Measurements from ENCODE around the gene CNGA3. TPM values are rescaled to one million over a fixed set of nuclear protein-coding genes. Genes with fewer than 3 reads are reported as not detected.

Gene CNGA3
- total and polyA plus RNA-seq, 2 donors (not counting 3 experiments of a cell fraction or from before 2014, with no cell fraction given), result not detected

DNA sequence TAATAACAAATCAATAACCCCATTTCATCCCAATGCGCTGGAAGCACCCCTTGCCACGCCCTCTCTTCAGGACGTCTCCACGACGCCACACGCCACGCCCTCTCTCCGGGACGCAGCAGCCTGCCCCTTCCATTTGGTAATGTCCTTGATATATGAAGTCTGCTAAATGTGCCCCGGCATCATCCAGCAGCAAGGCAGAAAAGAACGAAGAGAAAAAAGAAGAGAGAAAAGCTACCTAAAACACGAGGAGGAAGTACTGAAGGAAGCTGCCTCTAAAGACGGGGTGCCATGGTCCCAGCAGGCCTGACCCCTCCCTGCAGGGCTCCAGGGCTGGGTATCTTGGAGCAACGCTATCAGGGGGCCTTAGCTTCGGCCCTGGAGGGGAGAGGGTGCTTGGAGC is 41.8 kb downstream of the CNGA3 start:
- Histone ChIP-seq H3K9ac (replicated peaks; ENCODE audit: extremely low read depth, insufficient read depth, low read length) (no peak overlapping the region), H3K9me1 (replicated peaks; ENCODE audit: control insufficient read depth, extremely low read depth, insufficient read depth, low read length) (no peaks in the 10 kb centered on the region), H3K4me3 (replicated peaks in 1 of 3; ENCODE audit: insufficient read depth in 1 of 3, low read depth in 1 of 3, low read length in 3 of 3) (no peak overlapping the region), H3K4me1 (ENCODE audit: control insufficient read depth, extremely low read depth, insufficient read depth, low read length) (no peaks in the 10 kb centered on the region), H3K9me3 (replicated peaks; ENCODE audit: control insufficient read depth, insufficient read depth, low read length) (no peaks in the 10 kb centered on the region), H3K79me2 (ENCODE audit: control insufficient read depth, insufficient read depth, low read length) (no peaks in the 10 kb centered on the region), H3K27me3 (ENCODE audit: control insufficient read depth in 2 of 2, insufficient read depth in 2 of 2, low read length in 2 of 2) (peaks cover 1 to 7% of the 10 kb centered on the region in 2 experiments), H3K4me2 (ENCODE audit: insufficient read depth, low read length) (no peak overlapping the region), H3K36me3 (ENCODE audit: control insufficient read depth in 2 of 2, extremely low read depth in 1 of 2, insufficient read depth in 2 of 2, low read length in 2 of 2) (no peaks in the 10 kb centered on the region), H2AFZ (ENCODE audit: low read depth, low read length) (no peak overlapping the region), H4K20me1 (replicated peaks; ENCODE audit: control insufficient read depth, extremely low read depth, insufficient read depth, low read length) (no peaks in the 10 kb centered on the region), H3K27ac (ENCODE audit: insufficient read depth, low read depth, low read length) (no peak overlapping the region)
- TF ChIP-seq POLR2AphosphoS5 (IDR thresholded peaks at IDR 0.05; ENCODE audit: insufficient read depth, low read depth, low read length) (no peak), MYC (IDR thresholded peaks at IDR 0.05; ENCODE audit: low read depth, low read length) (no peak), EZH2 (IDR thresholded peaks at IDR 0.05; ENCODE audit: borderline replicate concordance, low read depth, low read length, severe bottlenecking) (no peak), POLR2A (IDR thresholded peaks at IDR 0.05; ENCODE audit: low read depth, low read length) (no peak)
- TF ChIP-seq, protein P1, sequence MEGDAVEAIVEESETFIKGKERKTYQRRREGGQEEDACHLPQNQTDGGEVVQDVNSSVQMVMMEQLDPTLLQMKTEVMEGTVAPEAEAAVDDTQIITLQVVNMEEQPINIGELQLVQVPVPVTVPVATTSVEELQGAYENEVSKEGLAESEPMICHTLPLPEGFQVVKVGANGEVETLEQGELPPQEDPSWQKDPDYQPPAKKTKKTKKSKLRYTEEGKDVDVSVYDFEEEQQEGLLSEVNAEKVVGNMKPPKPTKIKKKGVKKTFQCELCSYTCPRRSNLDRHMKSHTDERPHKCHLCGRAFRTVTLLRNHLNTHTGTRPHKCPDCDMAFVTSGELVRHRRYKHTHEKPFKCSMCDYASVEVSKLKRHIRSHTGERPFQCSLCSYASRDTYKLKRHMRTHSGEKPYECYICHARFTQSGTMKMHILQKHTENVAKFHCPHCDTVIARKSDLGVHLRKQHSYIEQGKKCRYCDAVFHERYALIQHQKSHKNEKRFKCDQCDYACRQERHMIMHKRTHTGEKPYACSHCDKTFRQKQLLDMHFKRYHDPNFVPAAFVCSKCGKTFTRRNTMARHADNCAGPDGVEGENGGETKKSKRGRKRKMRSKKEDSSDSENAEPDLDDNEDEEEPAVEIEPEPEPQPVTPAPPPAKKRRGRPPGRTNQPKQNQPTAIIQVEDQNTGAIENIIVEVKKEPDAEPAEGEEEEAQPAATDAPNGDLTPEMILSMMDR (IDR thresholded peaks at IDR 0.05; ENCODE audit: extremely low read depth in 1 of 2, insufficient read depth in 1 of 2, low read depth in 1 of 2, low read length in 2 of 2), result no peak
- TF ChIP-seq, protein P2, sequence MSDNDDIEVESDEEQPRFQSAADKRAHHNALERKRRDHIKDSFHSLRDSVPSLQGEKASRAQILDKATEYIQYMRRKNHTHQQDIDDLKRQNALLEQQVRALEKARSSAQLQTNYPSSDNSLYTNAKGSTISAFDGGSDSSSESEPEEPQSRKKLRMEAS (IDR thresholded peaks at IDR 0.05; ENCODE audit: insufficient read depth, insufficient read length), result no peak
- ChIA-PET POLR2A (no interaction called here), CTCF (interaction anchor here (2.5 to 5.3 kb wide), 2 partner anchors 581 to 689 kb away, joined by 10 to 116 read pairs; no protein-coding TSS in a partner anchor)
- BruUV-seq (replicated peaks), result no TSS peak
- intact Hi-C loops (cut with micrococcal nuclease), result loop anchor here (10.0 kb wide), 1 partner anchor 793 kb away; no protein-coding TSS in a partner anchor
- dilution Hi-C loops (cut with MboI; ENCODE audit: extremely low pct_ligation_motif_present, low sequenced_read_pairs), result no loop called here
- FAIRE-seq (no peak), DNase-seq (ENCODE audit: low read depth, low spot score) (no peak)
